Stimulated activated naive B cell treated with anti-CD40 and anti-IgM and Interleukin-4, amounts not matched to agents 10 μg/mL and 1 μg/mL and 100 μg/mL, for 72 hours (primary cell): ENCODE data around the gene KCND3.
A peak's percentile ranks its signal among the peaks of the same experiment; 100 is the strongest.

Source experiments
- ATAC-seq, 2 donors: fragments of 150-1000 bp; cut with Tn5 transposase; replicated peaks; 2 replicates each; pipeline ENCODE4 v1.10.0; 2021; ENCODE audit warnings: moderate library complexity in 1 of 2
- DNase-seq: peaks from one replicate; pipeline ENCODE4 v3.0.0; 2021
- H3K27ac Mint-ChIP-seq: one replicate; pipeline ENCODE4 v1.8.0; 2022; ENCODE audit warnings: mild to moderate bottlenecking, mixed read lengths
- H3K27me3 Mint-ChIP-seq, 2 donors: one replicate each; pipeline ENCODE4 v1.8.0; 2022; ENCODE audit warnings: mixed read lengths in 2 of 2
- H3K36me3 Mint-ChIP-seq, 2 donors: one replicate each; pipeline ENCODE4 v1.8.0; 2022; ENCODE audit warnings: mixed read lengths in 2 of 2, mild to moderate bottlenecking in 1 of 2
- H3K4me1 Mint-ChIP-seq, 2 donors: one replicate each; pipeline ENCODE4 v1.8.0; 2022; ENCODE audit warnings: mixed read lengths in 2 of 2, mild to moderate bottlenecking in 1 of 2
- H3K4me3 Mint-ChIP-seq, 2 donors: one replicate each; pipeline ENCODE4 v1.8.0; 2022; ENCODE audit warnings: mild to moderate bottlenecking in 2 of 2, mixed read lengths in 2 of 2, moderate library complexity in 1 of 2
- H3K9me3 Mint-ChIP-seq, 2 donors: one replicate each; pipeline ENCODE4 v1.8.0; 2022; ENCODE audit warnings: mixed read lengths in 2 of 2, mild to moderate bottlenecking in 1 of 2

KCND3 gene

GRCh38 chr1:111904478-111905218 lies 84.8 kb downstream of the KCND3 start:
- Mint-ChIP-seq H3K27me3 (peaks cover 21 to 26% of the 10 kb centered on the region in 2 donors), H3K27ac (no peak overlapping the region), H3K4me3 (no peak overlapping the region), H3K4me1 (no peaks in the 10 kb centered on the region), H3K9me3 (no peaks in the 10 kb centered on the region), H3K36me3 (no peaks in the 10 kb centered on the region)
- DNase-seq (no peak), ATAC-seq (peak; percentile 31 to 54)

- no peaks in the 10 kb centered on the region for H3K36me3 Mint-ChIP-seq
- ATAC-seq (no peak), DNase-seq (no peak)
- no peak overlapping the region for H3K27ac Mint-ChIP-seq
- no peaks in the 10 kb centered on the region for H3K9me3 Mint-ChIP-seq
- peaks cover 16 to 19% of the 10 kb centered on the region in 2 donors for H3K27me3 Mint-ChIP-seq
- H3K4me3 Mint-ChIP-seq: no peak overlapping the region
- H3K4me1 Mint-ChIP-seq: no peaks in the 10 kb centered on the region
Observed at GRCh38 chr1:111903871-111904449, 85.5 kb downstream of the KCND3 start.

GRCh38 chr1:111903148-111903870 lies 86.2 kb downstream of the KCND3 start:
- no peaks in the 10 kb centered on the region for H3K9me3 Mint-ChIP-seq
- ATAC-seq (no peak), DNase-seq (no peak)
- H3K4me1 Mint-ChIP-seq: no peaks in the 10 kb centered on the region
- H3K4me3 Mint-ChIP-seq: no peak overlapping the region
- no peak overlapping the region for H3K27ac Mint-ChIP-seq
- H3K27me3 Mint-ChIP-seq: peaks cover 11 to 15% of the 10 kb centered on the region in 2 donors
- H3K36me3 Mint-ChIP-seq: no peaks in the 10 kb centered on the region

GRCh38 chr1:111895469-111895868 lies 94.0 kb downstream of the KCND3 start:
- no peaks in the 10 kb centered on the region for H3K36me3 Mint-ChIP-seq

GRCh38 chr1:111895017-111895416 lies 94.5 kb downstream of the KCND3 start:
- no peak for ATAC-seq
- H3K4me3 Mint-ChIP-seq: no peak overlapping the region
- no peaks in the 10 kb centered on the region for H3K9me3 Mint-ChIP-seq
- H3K4me1 Mint-ChIP-seq: peaks cover 0 to 2% of the 10 kb centered on the region in 2 donors
- no peak overlapping the region for H3K27ac Mint-ChIP-seq
- peaks cover 4 to 19% of the 10 kb centered on the region in 2 donors for H3K27me3 Mint-ChIP-seq
- no peaks in the 10 kb centered on the region for H3K36me3 Mint-ChIP-seq
- DNase-seq: no peak

More at GRCh38 chr1:111895469-111895868, 94.0 kb downstream of the KCND3 start:
- Mint-ChIP-seq H3K27me3 (peaks cover 4 to 19% of the 10 kb centered on the region in 2 donors), H3K27ac (no peak overlapping the region), H3K9me3 (no peaks in the 10 kb centered on the region), H3K4me3 (no peak overlapping the region), H3K4me1 (peaks cover 0 to 2% of the 10 kb centered on the region in 2 donors)
- no peak for DNase-seq
- no peak for ATAC-seq

GRCh38 chr1:111894497-111894896 lies 95.0 kb downstream of the KCND3 start:
- no peaks in the 10 kb centered on the region for H3K9me3 Mint-ChIP-seq
- peaks cover 4 to 19% of the 10 kb centered on the region in 2 donors for H3K27me3 Mint-ChIP-seq
- no peaks in the 10 kb centered on the region for H3K36me3 Mint-ChIP-seq
- no peak overlapping the region for H3K27ac Mint-ChIP-seq
- H3K4me3 Mint-ChIP-seq: no peak overlapping the region
- no peak for ATAC-seq
- peaks cover 0 to 2% of the 10 kb centered on the region in 2 donors for H3K4me1 Mint-ChIP-seq
- DNase-seq: no peak

GRCh38 chr1:111891566-111891965 lies 97.9 kb downstream of the KCND3 start:
- H3K36me3 Mint-ChIP-seq: no peaks in the 10 kb centered on the region
- no peak for ATAC-seq
- no peak overlapping the region for H3K4me3 Mint-ChIP-seq
- H3K27ac Mint-ChIP-seq: no peak overlapping the region
- DNase-seq: no peak
- H3K9me3 Mint-ChIP-seq: no peaks in the 10 kb centered on the region
- H3K4me1 Mint-ChIP-seq: peaks cover 3% of the 10 kb centered on the region in 2 donors
- H3K27me3 Mint-ChIP-seq: peaks cover 15 to 22% of the 10 kb centered on the region in 2 donors

GRCh38 chr1:111888740-111889376 lies 100.6 kb downstream of the KCND3 start:
- H3K4me3 Mint-ChIP-seq: no peak overlapping the region
- H3K4me1 Mint-ChIP-seq: peaks cover 3% of the 10 kb centered on the region in 2 donors
- no peaks in the 10 kb centered on the region for H3K36me3 Mint-ChIP-seq
- H3K27me3 Mint-ChIP-seq: peaks cover 23 to 26% of the 10 kb centered on the region in 2 donors
- H3K9me3 Mint-ChIP-seq: no peaks in the 10 kb centered on the region
- no peak for ATAC-seq
- no peak for DNase-seq
- H3K27ac Mint-ChIP-seq: no peak overlapping the region

GRCh38 chr1:111887875-111888274 lies 101.6 kb downstream of the KCND3 start:
- H3K4me3 Mint-ChIP-seq: no peak overlapping the region
- H3K27me3 Mint-ChIP-seq: peaks cover 23 to 31% of the 10 kb centered on the region in 2 donors
- H3K27ac Mint-ChIP-seq: no peak overlapping the region
- DNase-seq (no peak), ATAC-seq (no peak)
- peaks cover 3% of the 10 kb centered on the region in 2 donors for H3K4me1 Mint-ChIP-seq
- no peaks in the 10 kb centered on the region for H3K36me3 Mint-ChIP-seq
- H3K9me3 Mint-ChIP-seq: no peaks in the 10 kb centered on the region

- no peak for ATAC-seq
- Mint-ChIP-seq H3K4me1 (peaks cover 3% of the 10 kb centered on the region in 2 donors), H3K9me3 (no peaks in the 10 kb centered on the region), H3K36me3 (no peaks in the 10 kb centered on the region), H3K4me3 (no peak overlapping the region), H3K27ac (no peak overlapping the region), H3K27me3 (peaks cover 25 to 35% of the 10 kb centered on the region in 2 donors)
- no peak for DNase-seq
Observed at GRCh38 chr1:111887385-111887784, 102.1 kb downstream of the KCND3 start.

GRCh38 chr1:111886741-111887140 lies 102.7 kb downstream of the KCND3 start:
- Mint-ChIP-seq H3K36me3 (no peaks in the 10 kb centered on the region), H3K9me3 (no peaks in the 10 kb centered on the region)

GRCh38 chr1:111884772-111885443 lies 104.6 kb downstream of the KCND3 start:
- Mint-ChIP-seq H3K27me3 (peaks cover 47 to 54% of the 10 kb centered on the region in 2 donors), H3K27ac (no peak overlapping the region), H3K4me3 (no peak overlapping the region), H3K4me1 (peaks cover 3 to 7% of the 10 kb centered on the region in 2 donors), H3K9me3 (no peaks in the 10 kb centered on the region), H3K36me3 (no peaks in the 10 kb centered on the region)
- no peak for DNase-seq
- ATAC-seq: no peak

More at GRCh38 chr1:111886741-111887140, 102.7 kb downstream of the KCND3 start:
- ATAC-seq (no peak), DNase-seq (no peak)
- no peak overlapping the region for H3K27ac Mint-ChIP-seq
- no peak overlapping the region for H3K4me3 Mint-ChIP-seq
- H3K27me3 Mint-ChIP-seq: peaks cover 31 to 41% of the 10 kb centered on the region in 2 donors
- peaks cover 3% of the 10 kb centered on the region in 2 donors for H3K4me1 Mint-ChIP-seq

GRCh38 chr1:111882986-111883560 lies 106.4 kb downstream of the KCND3 start:
- H3K27ac Mint-ChIP-seq: no peak overlapping the region
- peaks cover 45 to 47% of the 10 kb centered on the region in 2 donors for H3K27me3 Mint-ChIP-seq
- peaks cover 13% of the 10 kb centered on the region in 2 donors for H3K4me1 Mint-ChIP-seq
- ATAC-seq: no peak
- DNase-seq: no peak
- no peak overlapping the region for H3K4me3 Mint-ChIP-seq
- no peaks in the 10 kb centered on the region for H3K9me3 Mint-ChIP-seq
- no peaks in the 10 kb centered on the region for H3K36me3 Mint-ChIP-seq
